ENCODE data around the gene NELFB. TPM values are rescaled to one million over a fixed set of nuclear protein-coding genes. Genes with fewer than 3 reads are reported as not detected.

NELFB gene
- total RNA-seq, 2 donors from 2014 or later: 61.6 to 70.3 TPM

Other genes starting within 250 kb of the NELFB start
- gene ABCA2, start 227.1 kb upstream of the NELFB start, total RNA-seq: 10 to 100 TPM; 55.5 to 56.0 TPM
- gene FUT7, start 223.2 kb upstream of the NELFB start, total RNA-seq: not detected
- 100 to 1,000 TPM; 170 to 204 TPM for gene NPDC1, start 209.2 kb upstream of the NELFB start, total RNA-seq
- gene ENTPD2, start 201.3 kb upstream of the NELFB start, total RNA-seq: 10 to 100 TPM; 25.0 to 26.3 TPM
- gene SAPCD2, start 184.8 kb upstream of the NELFB start, total RNA-seq: 10 to 100 TPM; 10.3 to 16.8 TPM
- 10 to 100 TPM; 13.0 to 18.2 TPM for gene UAP1L1, start 177.8 kb upstream of the NELFB start, total RNA-seq
- gene MAN1B1, start 168.3 kb upstream of the NELFB start, total RNA-seq: 10 to 100 TPM; 50.0 to 53.5 TPM
- 10 to 100 TPM; 53.1 to 66.0 TPM for gene DPP7, start 140.6 kb upstream of the NELFB start, total RNA-seq
- under 1 TPM; 0.46 to 0.47 TPM for gene GRIN1, start 116.2 kb upstream of the NELFB start, total RNA-seq
- gene LRRC26, start 85.3 kb upstream of the NELFB start, total RNA-seq: 10 to 100 TPM; 70.0 to 95.7 TPM
- under 1 TPM; 0.67 to 0.70 TPM for gene TMEM210, start 83.3 kb upstream of the NELFB start, total RNA-seq
- gene ANAPC2, start 66.8 kb upstream of the NELFB start, total RNA-seq: 10 to 100 TPM; 50.6 to 64.1 TPM
- gene SSNA1, start 66.7 kb upstream of the NELFB start, total RNA-seq: 10 to 100 TPM; 56.7 to 68.8 TPM
- gene TPRN, start 54.6 kb upstream of the NELFB start, total RNA-seq: 100 to 1,000 TPM; 134 to 154 TPM
- gene TMEM203, start 49.7 kb upstream of the NELFB start, total RNA-seq: 10 to 100 TPM; 36.2 to 40.0 TPM
- gene NDOR1, start 49.6 kb upstream of the NELFB start, total RNA-seq: 10 to 100 TPM; 12.1 to 18.8 TPM
- 1 to 10 TPM; 5.1 to 9.7 TPM for gene RNF208, start 33.1 kb upstream of the NELFB start, total RNA-seq
- under 1 TPM; 0.43 to 0.47 TPM for gene CYSRT1, start 30.2 kb upstream of the NELFB start, total RNA-seq
- gene RNF224, start 27.8 kb upstream of the NELFB start, total RNA-seq: not detected
- not detected for gene SLC34A3, start 24.4 kb upstream of the NELFB start, total RNA-seq
- 100 to 1,000 TPM; 353 to 486 TPM for gene TUBB4B, start 14.0 kb upstream of the NELFB start, total RNA-seq
- gene STPG3, start 4.0 kb upstream of the NELFB start, total RNA-seq: not detected
- gene TOR4A, start 22.4 kb downstream of the NELFB start, total RNA-seq: 10 to 100 TPM; 59.3 to 60.8 TPM
- 100 to 1,000 TPM; 163 to 181 TPM for gene NRARP, start 46.9 kb downstream of the NELFB start, total RNA-seq
- gene EXD3, start 167.8 kb downstream of the NELFB start, total RNA-seq: 10 to 100 TPM; 44.1 to 57.3 TPM
- gene NOXA1, start 168.1 kb downstream of the NELFB start, total RNA-seq: 10 to 100 TPM; 33.3 to 42.6 TPM
- 100 to 1,000 TPM; 108 to 120 TPM for gene ENTPD8, start 186.0 kb downstream of the NELFB start, total RNA-seq
- 10 to 100 TPM; 39.9 to 52.0 TPM for gene NSMF, start 204.0 kb downstream of the NELFB start, total RNA-seq

Measured in left colon (tissue), 2 donors.